ENCODE data around the gene USP3.

Gene USP3

GRCh38 chr15:63626955-63627354 is 122.6 kb downstream of the USP3 start:
- TF ChIP-seq GATA2 (IDR thresholded peaks at IDR 0.05; ENCODE audit: low read depth, low read length): no peak
- TF ChIP-seq GATA3 (IDR thresholded peaks at IDR 0.05; ENCODE audit: low read depth, low read length): no peak

GRCh38 chr15:63628123-63628822 is 123.9 kb downstream of the USP3 start:
- no peak for TF ChIP-seq GATA3 (IDR thresholded peaks at IDR 0.05; ENCODE audit: low read depth, low read length)
- no peak for TF ChIP-seq GATA2 (IDR thresholded peaks at IDR 0.05; ENCODE audit: low read depth, low read length)

- no peak for TF ChIP-seq GATA2 (IDR thresholded peaks at IDR 0.05; ENCODE audit: low read depth, low read length)
- TF ChIP-seq GATA3 (IDR thresholded peaks at IDR 0.05; ENCODE audit: low read depth, low read length): no peak
Measured at GRCh38 chr15:63630036-63630751, 125.8 kb downstream of the USP3 start.

- TF ChIP-seq GATA3 (IDR thresholded peaks at IDR 0.05; ENCODE audit: low read depth, low read length): no peak
- TF ChIP-seq GATA2 (IDR thresholded peaks at IDR 0.05; ENCODE audit: low read depth, low read length): no peak
Measured at GRCh38 chr15:63633312-63633711, 128.9 kb downstream of the USP3 start.

- TF ChIP-seq GATA2 (IDR thresholded peaks at IDR 0.05; ENCODE audit: low read depth, low read length): no peak
- no peak for TF ChIP-seq GATA3 (IDR thresholded peaks at IDR 0.05; ENCODE audit: low read depth, low read length)
Measured at GRCh38 chr15:63634154-63634553, 129.8 kb downstream of the USP3 start.

- TF ChIP-seq GATA3 (IDR thresholded peaks at IDR 0.05; ENCODE audit: low read depth, low read length) (no peak), GATA2 (IDR thresholded peaks at IDR 0.05; ENCODE audit: low read depth, low read length) (no peak)
Measured at GRCh38 chr15:63636518-63637061, 132.2 kb downstream of the USP3 start.

GRCh38 chr15:63638839-63639238 is 134.4 kb downstream of the USP3 start:
- TF ChIP-seq GATA2 (IDR thresholded peaks at IDR 0.05; ENCODE audit: low read depth, low read length) (no peak), GATA3 (IDR thresholded peaks at IDR 0.05; ENCODE audit: low read depth, low read length) (no peak)

GRCh38 chr15:63640146-63640545 is 135.8 kb downstream of the USP3 start:
- TF ChIP-seq GATA3 (IDR thresholded peaks at IDR 0.05; ENCODE audit: low read depth, low read length) (no peak), GATA2 (IDR thresholded peaks at IDR 0.05; ENCODE audit: low read depth, low read length) (no peak)

Measured in SH-SY5Y (cell line).